T1000 (cell line): ENCODE data around the gene SLC7A4.
"Not testable (repeated sequence)": the region's sequence is repeated elsewhere in the genome, so short reads cannot be mapped to it uniquely, and the experiment has no call there.

Experiments used
- DNase-seq: peaks from one replicate; lab custom pipeline; 2025; ENCODE audit warnings: mixed read lengths; lab: John Stamatoyannopoulos, UW

Gene SLC7A4

GRCh38 chr22:21041937-21042336, 9.6 kb upstream of the SLC7A4 start:
- DNase-seq: peak; percentile 48

GRCh38 chr22:21039158-21039557, 6.8 kb upstream of the SLC7A4 start:
- not testable (repeated sequence) for DNase-seq

- DNase-seq: no peak
These were observed 6.0 kb upstream of the SLC7A4 start for GRCh38 chr22:21038405-21038804.

- no peak for DNase-seq
These were observed 2.6 kb upstream of the SLC7A4 start for GRCh38 chr22:21034989-21035388.

GRCh38 chr22:21033895-21034294, 1.5 kb upstream of the SLC7A4 start:
- no peak for DNase-seq

GRCh38 chr22:21032868-21033688, 717 bp upstream of the SLC7A4 start:
- DNase-seq: no peak

- DNase-seq: no peak
These were observed 770 bp downstream of the SLC7A4 start for GRCh38 chr22:21031545-21032036.

GRCh38 chr22:21030621-21031544, 1.5 kb downstream of the SLC7A4 start:
- DNase-seq: no peak

- no peak for DNase-seq
These were observed 2.3 kb downstream of the SLC7A4 start for GRCh38 chr22:21030032-21030431.

GRCh38 chr22:21029486-21030025, 2.8 kb downstream of the SLC7A4 start:
- DNase-seq: no peak

GRCh38 chr22:21028277-21029251, 3.8 kb downstream of the SLC7A4 start:
- DNase-seq: no peak

GRCh38 chr22:21026783-21027692, 5.3 kb downstream of the SLC7A4 start:
- no peak for DNase-seq

GRCh38 chr22:21025763-21026755, 6.3 kb downstream of the SLC7A4 start:
- no peak for DNase-seq

GRCh38 chr22:21025266-21025665, 7.1 kb downstream of the SLC7A4 start:
- DNase-seq: no peak

GRCh38 chr22:21022955-21023614, 9.3 kb downstream of the SLC7A4 start:
- no peak for DNase-seq

GRCh38 chr22:21022507-21022906, 9.9 kb downstream of the SLC7A4 start:
- no peak for DNase-seq

- DNase-seq: no peak
These were observed 11.4 kb downstream of the SLC7A4 start for GRCh38 chr22:21020802-21021429.

GRCh38 chr22:21018314-21018713, 14.0 kb downstream of the SLC7A4 start:
- DNase-seq: no peak
